HUDEP-2 (cell line): ENCODE data around the gene PCNX2.

Source experiments
- DNase-seq, 76 experiments: peaks; one replicate each; lab custom pipeline; 2025; ENCODE audit not compliant: unreplicated experiment in 76 of 76; lab: John Stamatoyannopoulos, UW

The PCNX2 gene

DNA sequence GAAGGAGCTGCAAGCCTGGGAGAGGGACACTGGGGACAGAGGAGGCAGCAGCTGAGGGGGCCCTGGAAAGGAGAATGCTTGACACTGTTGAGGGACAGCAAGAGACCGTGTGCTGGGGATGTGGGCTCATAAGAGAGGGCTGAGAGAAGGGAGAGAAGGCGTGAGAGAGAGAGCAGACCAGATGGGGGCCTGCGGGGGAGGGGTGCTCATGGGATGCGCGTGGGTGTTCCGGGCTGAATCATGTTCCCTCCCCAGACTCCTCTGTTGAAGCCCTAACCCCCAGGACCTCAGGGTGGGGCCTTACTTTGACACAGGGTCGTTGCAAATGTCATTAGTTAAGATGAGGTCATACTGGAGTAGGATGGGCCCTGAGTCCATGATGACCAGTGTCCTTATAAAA is 304.3 kb downstream of the PCNX2 start:
- DNase-seq: no peak

GRCh38 chr1:232990176-232991128 is 305.1 kb downstream of the PCNX2 start:
- DNase-seq: no peak

DNA sequence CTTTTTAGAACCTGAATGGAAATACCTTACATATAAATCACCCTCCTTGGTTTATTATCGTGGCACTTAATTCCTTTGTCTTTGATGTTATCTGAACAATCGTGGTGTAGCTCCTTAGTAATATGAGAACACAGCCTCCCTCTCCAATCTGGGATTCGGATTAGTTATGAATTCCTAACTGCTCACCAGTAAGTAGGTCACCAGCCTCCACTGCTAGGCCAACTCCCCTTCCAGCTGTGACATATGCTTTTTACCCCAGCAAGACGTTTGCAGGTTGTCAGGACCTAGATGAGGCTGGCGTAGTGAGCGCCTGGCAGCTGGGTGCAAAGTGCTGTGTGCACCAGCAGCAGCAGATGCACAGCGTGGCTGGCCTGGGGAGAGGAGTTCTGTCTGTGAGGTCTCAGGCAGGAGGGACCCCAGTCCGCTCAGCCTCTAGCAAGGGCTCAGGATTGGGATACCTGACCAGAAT is 306.9 kb downstream of the PCNX2 start:
- DNase-seq: no peak

DNA sequence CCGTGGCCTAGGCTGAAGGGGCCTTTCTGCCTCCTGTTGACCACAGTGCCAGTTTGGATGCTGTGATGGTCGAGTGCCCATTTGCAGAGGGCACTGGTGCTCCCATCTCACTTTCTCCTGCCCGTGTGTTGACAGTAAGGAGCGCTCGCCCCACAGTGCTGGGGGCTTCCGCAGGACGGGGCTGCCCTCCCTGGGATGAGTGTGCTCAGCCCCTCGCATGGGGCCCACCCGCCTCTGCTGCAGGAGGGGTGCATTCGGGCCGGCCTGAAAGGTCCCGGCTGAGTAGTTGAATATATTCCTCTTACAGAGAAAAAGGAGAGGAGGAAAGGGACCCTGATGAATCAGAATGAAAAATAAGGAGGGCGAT is 307.8 kb downstream of the PCNX2 start:
- DNase-seq: no peak

DNA sequence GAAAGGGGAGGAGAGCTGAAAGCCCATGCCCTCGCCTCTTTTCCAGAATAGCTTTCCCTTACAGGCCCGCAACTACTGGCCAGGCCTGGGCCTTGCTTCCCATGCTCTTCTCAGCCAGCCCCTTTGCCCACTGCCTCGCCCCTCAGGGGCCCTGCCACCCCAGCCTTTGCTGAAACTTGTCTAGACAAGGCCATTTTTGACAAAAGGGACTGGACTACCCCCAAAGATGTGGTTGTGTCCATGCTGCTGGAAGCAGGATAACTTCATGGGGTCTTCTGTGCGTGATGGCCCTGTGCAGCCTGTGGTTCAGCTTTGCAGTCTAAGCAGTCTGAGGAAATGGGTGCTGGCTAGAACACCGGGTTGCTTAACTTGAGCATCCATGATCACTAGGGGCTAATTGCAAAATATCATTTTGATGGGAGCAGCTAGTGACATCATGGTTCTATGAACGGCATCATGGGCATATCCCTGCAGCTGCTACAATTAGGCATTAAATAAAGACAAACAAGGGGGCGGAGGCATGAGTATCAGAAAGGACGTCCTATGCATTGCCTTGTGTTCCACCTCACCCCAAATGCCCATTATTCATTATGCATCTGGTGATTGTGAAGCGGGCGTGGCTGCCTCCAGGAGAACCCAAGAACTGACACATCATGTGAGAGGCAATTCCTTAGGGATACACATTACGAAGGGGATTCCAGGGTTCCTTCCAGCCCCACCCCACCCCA is 308.3 kb downstream of the PCNX2 start:
- no peak for DNase-seq

DNA sequence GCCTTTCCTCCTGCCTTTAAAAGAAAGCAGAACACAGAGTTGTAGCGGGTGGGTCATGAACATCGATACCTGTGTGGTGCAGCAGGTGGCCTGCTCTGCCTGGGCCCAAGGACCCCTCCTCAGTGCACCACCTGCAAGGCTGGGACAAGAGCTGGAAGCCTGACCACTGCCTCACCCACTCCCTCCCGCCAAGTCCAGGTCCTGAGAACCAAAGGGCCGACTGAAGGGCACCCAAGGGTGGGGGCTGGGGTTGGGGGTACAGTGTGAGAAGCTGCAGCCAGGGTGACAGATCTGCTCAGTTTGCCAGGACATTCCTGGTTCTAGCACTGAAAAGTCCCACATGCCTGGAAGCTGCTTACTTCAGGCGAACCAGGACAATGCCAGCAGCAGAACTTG is 309.0 kb downstream of the PCNX2 start:
- no peak for DNase-seq

DNA sequence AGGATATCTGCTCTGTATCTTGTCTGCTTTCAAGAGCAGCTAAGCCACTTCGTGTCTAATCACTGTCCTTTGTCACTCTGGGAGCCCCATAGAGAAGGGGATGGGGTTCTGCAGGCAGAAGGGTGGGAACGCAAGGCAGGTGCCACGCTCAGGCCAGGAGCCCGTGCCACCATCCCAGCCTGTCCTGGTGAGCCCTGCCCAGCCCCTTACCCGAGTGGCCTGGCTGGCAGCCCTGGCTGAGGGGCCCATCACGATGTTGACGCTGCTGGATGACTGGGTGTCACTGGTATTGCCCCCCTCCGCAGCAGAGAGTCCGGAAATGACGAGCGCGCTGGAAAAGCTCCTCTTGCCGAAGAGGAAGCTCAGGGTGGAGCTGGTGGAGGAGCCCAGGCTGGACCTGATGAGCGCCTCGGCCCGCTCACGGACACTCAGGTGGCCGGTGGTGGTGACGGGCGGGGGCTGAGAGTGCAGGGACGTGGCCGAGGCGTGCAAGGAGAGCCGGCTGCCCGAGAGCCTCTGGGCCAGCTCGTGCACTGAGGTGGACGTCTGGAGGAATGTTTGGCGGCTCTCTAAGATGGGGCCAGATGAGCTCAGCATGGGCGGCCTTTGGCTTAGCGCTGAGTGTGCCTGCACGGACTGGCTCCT is 309.5 kb downstream of the PCNX2 start:
- no peak for DNase-seq

- DNase-seq: no peak
These were observed 310.7 kb downstream of the PCNX2 start for GRCh38 chr1:232984577-232985425.

- DNase-seq: no peak
These were observed 311.5 kb downstream of the PCNX2 start for GRCh38 chr1:232983817-232984567.

GRCh38 chr1:232983375-232983774 is 312.1 kb downstream of the PCNX2 start:
- DNase-seq: no peak

GRCh38 chr1:232982238-232982944 is 313.1 kb downstream of the PCNX2 start:
- DNase-seq: no peak

DNA sequence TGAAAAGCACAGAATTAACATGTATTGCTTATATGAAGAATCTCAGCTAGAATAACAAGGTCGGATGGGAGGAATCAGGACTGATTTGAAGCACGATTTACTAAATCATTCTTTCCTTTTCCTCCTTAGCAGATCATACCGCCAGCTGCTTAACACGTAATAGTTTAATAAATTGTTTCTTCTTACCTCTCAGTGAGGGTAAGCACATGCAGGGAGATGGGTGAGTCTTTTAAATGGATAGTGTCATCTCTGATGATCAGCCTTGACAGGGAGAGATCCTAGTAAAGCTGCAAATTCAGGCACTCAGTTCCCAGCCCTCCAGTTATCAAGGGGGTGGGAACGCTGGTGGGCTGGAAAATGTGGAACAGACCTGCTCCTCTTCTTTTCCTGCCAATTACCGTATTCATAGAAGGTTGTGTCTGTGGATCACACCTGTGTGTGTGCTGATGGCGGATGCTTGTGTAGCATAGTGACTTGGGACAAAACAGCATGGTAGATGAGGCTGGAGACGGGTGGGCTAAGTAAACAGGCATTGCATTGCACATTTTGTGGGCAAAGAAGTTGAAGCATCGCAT is 314.5 kb downstream of the PCNX2 start:
- no peak for DNase-seq

DNA sequence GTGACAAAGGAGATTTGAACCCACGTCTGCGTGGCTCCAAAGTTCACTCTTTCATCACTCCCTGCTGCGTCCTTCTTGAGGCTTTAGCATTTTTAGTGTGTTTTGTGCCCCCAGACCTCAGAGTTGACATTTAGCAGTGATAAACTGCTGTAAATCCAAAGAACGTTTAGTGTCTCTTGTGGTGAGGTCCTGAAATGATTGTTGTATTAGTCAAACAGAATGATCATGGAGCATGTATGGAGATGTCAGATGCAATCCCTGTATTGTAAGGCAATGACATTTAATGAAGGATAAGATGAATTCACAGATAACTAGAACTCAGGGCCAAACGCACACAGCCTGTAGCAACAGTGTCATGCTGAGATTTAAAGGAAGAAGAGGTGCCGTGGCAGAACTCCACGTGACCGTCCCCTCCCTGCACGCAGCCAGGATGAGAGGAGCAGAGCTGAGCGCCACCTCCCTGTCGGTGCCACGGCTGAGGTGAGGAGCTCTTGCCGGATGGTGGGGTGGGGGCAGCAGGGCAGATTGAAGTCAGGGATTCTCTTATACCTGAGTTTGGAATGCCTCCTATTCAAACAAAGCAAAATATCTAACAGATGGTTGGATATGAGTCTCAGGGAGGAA is 315.1 kb downstream of the PCNX2 start:
- DNase-seq: no peak

- no peak for DNase-seq
These were observed 316.0 kb downstream of the PCNX2 start for GRCh38 chr1:232979558-232979957.

DNA sequence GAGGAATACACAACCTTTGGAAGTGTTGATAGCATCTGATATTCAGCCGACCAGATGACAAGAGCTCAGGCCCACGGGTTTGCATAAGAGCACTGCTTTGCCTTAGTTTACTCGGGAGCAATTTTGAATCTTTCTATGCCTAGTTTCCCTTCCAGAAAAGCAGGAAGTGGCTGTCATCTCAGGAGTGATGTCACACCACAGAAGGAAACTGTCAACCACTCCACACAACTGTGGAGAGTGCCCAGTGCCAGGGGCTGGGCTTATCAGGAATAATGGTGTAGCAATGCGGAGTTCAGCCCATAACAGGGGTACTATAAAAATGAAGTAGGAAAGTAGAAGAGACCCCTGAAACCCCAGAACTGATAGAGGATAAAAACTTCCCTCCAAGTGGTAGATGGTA is 316.7 kb downstream of the PCNX2 start:
- no peak for DNase-seq

GRCh38 chr1:232978091-232978634 is 317.4 kb downstream of the PCNX2 start:
- DNase-seq: no peak

- DNase-seq: peak in 39 of 76 experiments; percentile 3 to 72 (median 32)
These were observed 320.6 kb downstream of the PCNX2 start for GRCh38 chr1:232974971-232975370.
